ACHN (cell line): ENCODE measurements around the gene ADGRG1.

ENCODE experiments used
- DNase-seq: peaks from one replicate; pipeline ENCODE4 v3.0.0-alpha.2; 2015
- in situ Hi-C: cut with HindIII; loops from 2 replicates; pipeline ENCODE4 v1.10.0; 2017; ENCODE audit warnings: low sequenced_read_pairs, low pct_ligation_motif_present, low pct_unique_long_range_greater_than_20kb

The ADGRG1 gene

GRCh38 chr16:57643147-57643874, 14.9 kb downstream of the ADGRG1 start:
- in situ Hi-C loops, result no loop called here
- peak; percentile 86 for DNase-seq

- no peak for DNase-seq
- in situ Hi-C loops, result no loop called here
These were observed 15.5 kb downstream of the ADGRG1 start for GRCh38 chr16:57643910-57644309.

GRCh38 chr16:57644383-57645014, 16.1 kb downstream of the ADGRG1 start:
- DNase-seq, result no peak
- in situ Hi-C loops, result no loop called here

- DNase-seq, result no peak
- in situ Hi-C loops, result no loop called here
These were observed 16.7 kb downstream of the ADGRG1 start for GRCh38 chr16:57645169-57645568.

- peak; percentile 75 for DNase-seq
- in situ Hi-C loops, result no loop called here
These were observed 17.4 kb downstream of the ADGRG1 start for GRCh38 chr16:57645691-57646387.

GRCh38 chr16:57646388-57647039, 18.1 kb downstream of the ADGRG1 start:
- in situ Hi-C loops, result no loop called here
- no peak for DNase-seq

- no peak for DNase-seq
- in situ Hi-C loops, result no loop called here
These were observed 18.9 kb downstream of the ADGRG1 start for GRCh38 chr16:57647136-57647875.

- DNase-seq, result no peak
- in situ Hi-C loops, result no loop called here
These were observed 19.7 kb downstream of the ADGRG1 start for GRCh38 chr16:57648125-57648524.

- in situ Hi-C loops, result no loop called here
- peak; percentile 89 for DNase-seq
These were observed 20.4 kb downstream of the ADGRG1 start for GRCh38 chr16:57648581-57649442.

GRCh38 chr16:57649443-57649751, 21.0 kb downstream of the ADGRG1 start:
- in situ Hi-C loops, result no loop called here
- DNase-seq, result no peak

GRCh38 chr16:57649846-57650245, 21.4 kb downstream of the ADGRG1 start:
- DNase-seq, result no peak
- in situ Hi-C loops, result no loop called here

GRCh38 chr16:57651344-57652333, 23.2 kb downstream of the ADGRG1 start:
- in situ Hi-C loops, result no loop called here
- no peak for DNase-seq

GRCh38 chr16:57652695-57653471, 24.5 kb downstream of the ADGRG1 start:
- in situ Hi-C loops, result no loop called here
- no peak for DNase-seq

GRCh38 chr16:57653936-57654335, 25.5 kb downstream of the ADGRG1 start:
- in situ Hi-C loops, result no loop called here
- DNase-seq, result no peak

GRCh38 chr16:57656342-57656955, 28.0 kb downstream of the ADGRG1 start:
- no peak for DNase-seq
- in situ Hi-C loops, result no loop called here

GRCh38 chr16:57657228-57657627, 28.8 kb downstream of the ADGRG1 start:
- no peak for DNase-seq
- in situ Hi-C loops, result no loop called here
